Measurements from ENCODE around the gene AGAP1.

AGAP1 gene

GRCh38 chr2:235806986-235807750, 313.3 kb downstream of the AGAP1 start:
- no peaks in the 10 kb centered on the region for H3K4me1 ChIP-seq (ENCODE audit: control insufficient read depth, insufficient read depth, low read length)
- H3K36me3 ChIP-seq (ENCODE audit: control insufficient read depth, insufficient read depth, low read length, severe bottlenecking) = peaks cover 42% of the 10 kb centered on the region

GRCh38 chr2:235808366-235808765, 314.5 kb downstream of the AGAP1 start:
- Histone ChIP-seq H3K27me3 (replicated peaks; ENCODE audit: control insufficient read depth, insufficient read depth, low read length) (no peaks in the 10 kb centered on the region), H3K4me3 (ENCODE audit: low read length) (no peak overlapping the region), H3K4me1 (ENCODE audit: control insufficient read depth, insufficient read depth, low read length) (no peaks in the 10 kb centered on the region), H3K9ac (ENCODE audit: low read length) (no peak overlapping the region), H3K36me3 (ENCODE audit: control insufficient read depth, insufficient read depth, low read length, severe bottlenecking) (peaks cover 54% of the 10 kb centered on the region), H3K9me3 (ENCODE audit: control insufficient read depth, low read length) (no peaks in the 10 kb centered on the region)
- no peak for DNase-seq (ENCODE audit: low read depth)

More at GRCh38 chr2:235806986-235807750, 313.3 kb downstream of the AGAP1 start:
- Histone ChIP-seq H3K9me3 (ENCODE audit: control insufficient read depth, low read length) (no peaks in the 10 kb centered on the region), H3K27me3 (replicated peaks; ENCODE audit: control insufficient read depth, insufficient read depth, low read length) (no peaks in the 10 kb centered on the region), H3K4me3 (ENCODE audit: low read length) (no peak overlapping the region), H3K9ac (ENCODE audit: low read length) (no peak overlapping the region)
- no peak for DNase-seq (ENCODE audit: low read depth)

DNA sequence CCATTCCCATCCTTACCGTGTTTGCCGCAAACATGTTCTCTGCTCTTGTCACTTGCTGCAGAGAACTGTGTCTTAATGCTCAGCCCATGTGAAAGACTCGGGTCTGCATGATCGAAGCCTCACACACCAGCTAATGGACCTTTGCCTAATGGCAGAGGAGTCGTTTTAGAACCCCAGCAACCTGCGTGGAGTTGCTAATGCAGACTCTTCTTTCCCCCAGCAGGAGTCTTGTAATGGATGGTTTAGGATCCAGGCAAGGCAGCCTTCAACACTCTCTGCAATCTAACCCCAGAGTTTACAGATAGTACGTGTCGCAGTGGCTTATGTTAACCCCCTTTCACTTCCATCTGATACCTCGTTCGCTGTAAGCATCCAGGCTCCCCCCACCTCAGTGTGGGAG, 316.4 kb downstream of the AGAP1 start:
- DNase-seq (ENCODE audit: low read depth) = no peak

GRCh38 chr2:235810846-235811245, 317.0 kb downstream of the AGAP1 start:
- no peak overlapping the region for H3K4me3 ChIP-seq (ENCODE audit: low read length)
- no peak overlapping the region for H3K9ac ChIP-seq (ENCODE audit: low read length)
- H3K4me1 ChIP-seq (ENCODE audit: control insufficient read depth, insufficient read depth, low read length) = no peaks in the 10 kb centered on the region
- no peak for DNase-seq (ENCODE audit: low read depth)
- no peaks in the 10 kb centered on the region for H3K9me3 ChIP-seq (ENCODE audit: control insufficient read depth, low read length)
- H3K27me3 ChIP-seq (replicated peaks; ENCODE audit: control insufficient read depth, insufficient read depth, low read length) = no peaks in the 10 kb centered on the region
- peaks cover 55% of the 10 kb centered on the region for H3K36me3 ChIP-seq (ENCODE audit: control insufficient read depth, insufficient read depth, low read length, severe bottlenecking)

More for the DNA sequence above, 316.4 kb downstream of the AGAP1 start:
- H3K9me3 ChIP-seq (ENCODE audit: control insufficient read depth, low read length) = no peaks in the 10 kb centered on the region
- no peak overlapping the region for H3K4me3 ChIP-seq (ENCODE audit: low read length)
- H3K36me3 ChIP-seq (ENCODE audit: control insufficient read depth, insufficient read depth, low read length, severe bottlenecking) = peaks cover 55% of the 10 kb centered on the region
- H3K27me3 ChIP-seq (replicated peaks; ENCODE audit: control insufficient read depth, insufficient read depth, low read length) = no peaks in the 10 kb centered on the region
- H3K9ac ChIP-seq (ENCODE audit: low read length) = no peak overlapping the region
- H3K4me1 ChIP-seq (ENCODE audit: control insufficient read depth, insufficient read depth, low read length) = no peaks in the 10 kb centered on the region

DNA sequence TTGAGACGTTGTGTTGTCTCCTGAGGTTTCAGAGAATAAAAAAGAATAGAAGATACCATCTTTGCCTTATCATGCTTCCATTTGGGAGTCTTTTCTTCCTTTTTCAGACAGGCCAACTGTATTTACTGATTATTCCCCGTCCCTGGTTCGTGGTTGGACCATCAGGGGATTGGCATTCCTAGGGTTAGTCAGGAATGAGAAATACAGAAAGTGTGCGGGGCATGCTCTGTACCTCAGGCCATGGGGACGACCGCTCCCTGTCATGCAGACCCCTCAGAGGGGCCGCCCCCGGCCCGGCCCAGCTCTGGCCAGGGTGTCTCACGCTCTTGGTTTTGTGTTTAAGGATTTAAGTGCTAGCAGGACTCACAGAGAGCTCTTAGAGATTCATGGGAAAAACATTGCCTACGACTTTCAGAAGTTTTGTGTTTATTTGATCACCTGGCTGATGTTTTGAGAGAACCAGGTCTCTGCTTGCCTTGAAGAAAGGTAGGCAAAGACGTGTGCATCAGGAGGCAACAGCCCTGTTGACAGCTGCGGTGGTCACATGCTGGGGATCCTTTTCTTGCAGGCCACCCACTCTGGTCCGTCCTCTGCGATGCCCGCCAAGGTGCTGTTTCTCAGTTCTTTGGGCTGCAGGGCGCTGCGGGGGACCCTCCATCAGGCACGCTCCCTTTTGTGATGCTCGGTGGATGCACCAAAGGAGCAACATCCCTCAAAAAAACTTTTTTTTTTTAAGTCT, 317.8 kb downstream of the AGAP1 start:
- Histone ChIP-seq H3K9me3 (ENCODE audit: control insufficient read depth, low read length) (no peaks in the 10 kb centered on the region), H3K27me3 (replicated peaks; ENCODE audit: control insufficient read depth, insufficient read depth, low read length) (no peaks in the 10 kb centered on the region), H3K4me1 (ENCODE audit: control insufficient read depth, insufficient read depth, low read length) (no peaks in the 10 kb centered on the region), H3K36me3 (ENCODE audit: control insufficient read depth, insufficient read depth, low read length, severe bottlenecking) (peaks cover 55% of the 10 kb centered on the region), H3K4me3 (ENCODE audit: low read length) (no peak overlapping the region), H3K9ac (ENCODE audit: low read length) (no peak overlapping the region)
- no peak for DNase-seq (ENCODE audit: low read depth)

GRCh38 chr2:235812185-235812665, 318.4 kb downstream of the AGAP1 start:
- no peaks in the 10 kb centered on the region for H3K27me3 ChIP-seq (replicated peaks; ENCODE audit: control insufficient read depth, insufficient read depth, low read length)
- no peak for DNase-seq (ENCODE audit: low read depth)
- H3K9ac ChIP-seq (ENCODE audit: low read length) = no peak overlapping the region
- no peaks in the 10 kb centered on the region for H3K9me3 ChIP-seq (ENCODE audit: control insufficient read depth, low read length)
- H3K36me3 ChIP-seq (ENCODE audit: control insufficient read depth, insufficient read depth, low read length, severe bottlenecking) = peaks cover 51% of the 10 kb centered on the region
- no peaks in the 10 kb centered on the region for H3K4me1 ChIP-seq (ENCODE audit: control insufficient read depth, insufficient read depth, low read length)
- H3K4me3 ChIP-seq (ENCODE audit: low read length) = no peak overlapping the region

DNA sequence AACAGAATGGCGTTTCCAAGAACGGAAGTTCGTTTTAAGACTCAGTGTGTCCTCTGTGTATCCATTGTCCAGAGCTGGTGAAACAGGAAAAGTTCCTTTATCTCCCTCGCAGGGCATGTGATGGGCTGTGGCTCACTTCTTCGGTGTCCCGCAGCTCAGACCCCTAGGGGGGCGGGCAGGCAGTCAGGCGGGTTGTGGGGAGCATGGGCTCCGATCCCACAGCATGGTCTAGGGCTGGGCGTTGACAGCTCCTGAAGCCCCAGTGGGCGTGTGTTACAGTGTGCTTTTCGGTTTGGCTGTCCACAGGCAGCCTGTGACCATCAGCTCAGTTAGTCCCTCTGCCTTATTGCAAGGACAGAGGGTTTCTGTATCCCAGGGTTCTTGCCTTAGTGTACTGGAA, 319.6 kb downstream of the AGAP1 start:
- DNase-seq (ENCODE audit: low read depth) = no peak
- H3K9me3 ChIP-seq (ENCODE audit: control insufficient read depth, low read length) = no peaks in the 10 kb centered on the region
- peaks cover 40% of the 10 kb centered on the region for H3K36me3 ChIP-seq (ENCODE audit: control insufficient read depth, insufficient read depth, low read length, severe bottlenecking)
- H3K4me1 ChIP-seq (ENCODE audit: control insufficient read depth, insufficient read depth, low read length) = no peaks in the 10 kb centered on the region
- H3K9ac ChIP-seq (ENCODE audit: low read length) = no peak overlapping the region
- no peak overlapping the region for H3K4me3 ChIP-seq (ENCODE audit: low read length)
- no peaks in the 10 kb centered on the region for H3K27me3 ChIP-seq (replicated peaks; ENCODE audit: control insufficient read depth, insufficient read depth, low read length)

DNA sequence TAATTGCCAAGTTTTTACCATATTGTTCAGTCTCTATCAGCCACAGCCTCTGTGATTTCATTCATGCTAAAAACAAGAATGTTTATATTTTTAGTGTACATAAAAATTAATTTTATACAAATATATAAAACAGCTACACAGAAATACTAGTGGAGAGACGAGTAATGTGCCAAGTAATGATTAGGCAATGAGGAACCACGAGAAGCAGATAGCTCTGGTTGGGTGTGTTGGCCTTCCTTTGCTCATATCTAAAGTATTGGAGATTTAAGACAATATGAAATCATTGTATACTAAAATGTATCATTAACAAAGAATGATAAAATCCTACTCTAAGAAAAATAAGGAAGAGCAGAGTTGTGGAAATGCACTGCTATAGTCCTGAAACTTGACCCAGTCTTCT, 326.7 kb downstream of the AGAP1 start:
- Histone ChIP-seq H3K4me3 (ENCODE audit: low read length) (no peak overlapping the region), H3K36me3 (ENCODE audit: control insufficient read depth, insufficient read depth, low read length, severe bottlenecking) (peaks cover 5% of the 10 kb centered on the region), H3K27me3 (replicated peaks; ENCODE audit: control insufficient read depth, insufficient read depth, low read length) (no peaks in the 10 kb centered on the region), H3K9me3 (ENCODE audit: control insufficient read depth, low read length) (no peaks in the 10 kb centered on the region), H3K4me1 (ENCODE audit: control insufficient read depth, insufficient read depth, low read length) (peaks cover 7% of the 10 kb centered on the region), H3K9ac (ENCODE audit: low read length) (no peak overlapping the region)
- peak; percentile 4 for DNase-seq (ENCODE audit: low read depth)

DNA sequence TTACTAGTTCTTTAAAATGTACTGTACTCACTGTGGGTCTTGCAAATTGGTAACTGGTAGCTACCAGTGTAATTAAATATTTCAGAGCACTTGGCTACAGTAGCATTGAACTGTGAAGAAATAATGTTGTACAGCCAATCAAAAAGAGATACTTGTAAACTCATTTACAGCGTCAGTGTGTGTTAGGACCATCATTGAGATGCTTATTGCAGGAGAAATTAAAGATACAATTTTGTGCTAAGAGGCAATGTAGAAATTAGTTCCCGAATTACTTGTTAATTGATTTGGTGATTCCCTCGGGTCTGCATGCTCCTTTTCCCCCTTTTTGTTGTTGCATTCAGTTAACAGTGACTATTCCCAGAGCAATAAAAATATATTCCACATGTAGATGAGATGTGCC, 330.5 kb downstream of the AGAP1 start:
- Histone ChIP-seq H3K36me3 (ENCODE audit: control insufficient read depth, insufficient read depth, low read length, severe bottlenecking) (peaks cover 9% of the 10 kb centered on the region), H3K9me3 (ENCODE audit: control insufficient read depth, low read length) (no peaks in the 10 kb centered on the region), H3K4me3 (ENCODE audit: low read length) (no peak overlapping the region), H3K9ac (ENCODE audit: low read length) (no peak overlapping the region), H3K27me3 (replicated peaks; ENCODE audit: control insufficient read depth, insufficient read depth, low read length) (no peaks in the 10 kb centered on the region), H3K4me1 (ENCODE audit: control insufficient read depth, insufficient read depth, low read length) (peaks cover 7% of the 10 kb centered on the region)
- DNase-seq (ENCODE audit: low read depth) = no peak

DNA sequence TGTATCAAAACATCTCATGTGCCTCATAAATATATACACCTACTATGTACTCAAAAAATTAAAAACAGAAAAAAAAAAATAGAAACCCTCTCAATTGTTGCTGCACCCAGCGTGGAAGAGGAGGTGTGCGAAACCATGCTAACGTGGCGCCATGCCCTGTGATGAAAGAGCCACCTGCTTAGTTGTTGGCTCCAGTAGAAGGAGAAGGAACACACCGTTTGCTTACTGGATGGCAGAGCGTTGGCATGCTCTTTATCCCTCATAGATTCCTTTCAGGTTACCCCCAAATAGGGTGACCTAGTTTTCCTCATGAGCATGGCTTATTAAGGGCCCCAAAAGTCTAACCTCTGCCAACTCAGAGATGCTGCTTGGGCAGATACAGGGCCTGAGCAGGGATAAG, 332.1 kb downstream of the AGAP1 start:
- Histone ChIP-seq H3K27me3 (replicated peaks; ENCODE audit: control insufficient read depth, insufficient read depth, low read length) (no peaks in the 10 kb centered on the region), H3K36me3 (ENCODE audit: control insufficient read depth, insufficient read depth, low read length, severe bottlenecking) (peaks cover 9% of the 10 kb centered on the region), H3K9me3 (ENCODE audit: control insufficient read depth, low read length) (no peaks in the 10 kb centered on the region), H3K9ac (ENCODE audit: low read length) (no peak overlapping the region), H3K4me3 (ENCODE audit: low read length) (no peak overlapping the region), H3K4me1 (ENCODE audit: control insufficient read depth, insufficient read depth, low read length) (no peaks in the 10 kb centered on the region)
- DNase-seq (ENCODE audit: low read depth) = no peak

- Histone ChIP-seq H3K27me3 (replicated peaks; ENCODE audit: control insufficient read depth, insufficient read depth, low read length) (no peaks in the 10 kb centered on the region), H3K4me1 (ENCODE audit: control insufficient read depth, insufficient read depth, low read length) (no peaks in the 10 kb centered on the region), H3K36me3 (ENCODE audit: control insufficient read depth, insufficient read depth, low read length, severe bottlenecking) (peaks cover 12% of the 10 kb centered on the region), H3K9ac (ENCODE audit: low read length) (no peak overlapping the region), H3K9me3 (ENCODE audit: control insufficient read depth, low read length) (no peaks in the 10 kb centered on the region), H3K4me3 (ENCODE audit: low read length) (no peak overlapping the region)
- DNase-seq (ENCODE audit: low read depth) = no peak
Measured at GRCh38 chr2:235826826-235827225, 333.0 kb downstream of the AGAP1 start.
